Measurements from ENCODE around the gene P3R3URF. TPM values are rescaled to one million over a fixed set of nuclear protein-coding genes. Genes with fewer than 3 reads are reported as not detected.
"Not testable (repeated sequence)": the region's sequence is repeated elsewhere in the genome, so short reads cannot be mapped to it uniquely, and the experiment has no call there.

Gene P3R3URF
- not detected for total RNA-seq

DNA sequence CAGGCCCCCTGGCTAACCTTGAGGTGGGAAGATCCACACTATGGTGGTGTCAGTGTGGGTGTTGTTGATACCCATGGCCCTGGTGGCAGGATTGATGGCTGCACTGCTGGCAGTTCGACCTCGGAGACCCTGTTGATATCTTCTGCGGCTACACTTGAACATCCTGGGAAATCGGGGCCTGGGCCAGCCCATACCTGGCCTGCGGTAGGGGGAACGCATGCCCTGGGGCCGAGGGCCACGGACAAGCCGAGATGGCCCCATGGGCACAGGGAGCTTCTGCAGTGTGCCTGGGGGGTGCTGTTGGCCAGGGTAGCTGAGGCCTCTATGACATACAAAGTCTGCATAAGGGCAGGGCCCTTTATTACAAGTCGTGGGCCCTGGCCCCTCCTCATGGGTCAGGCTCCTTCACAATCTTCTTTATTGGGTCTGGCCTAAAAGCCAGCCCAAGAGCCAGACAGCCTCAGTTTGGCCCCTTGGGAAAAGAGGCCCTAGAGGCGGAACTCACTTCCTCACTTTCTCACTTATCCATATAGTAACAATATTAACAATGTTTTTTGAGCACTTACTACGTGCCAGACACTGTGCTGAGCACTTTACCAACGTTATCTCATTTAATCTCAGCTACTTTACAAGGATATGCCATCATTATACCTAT, at the start of gene P3R3URF:
Gene P3R3URF, minus strand, starts transcription at position 278 of the 655 bp plus-strand sequence. Its CDS starts 17 bp downstream, at position 261.
- TF ChIP-seq CTCF (IDR thresholded peaks at IDR 0.05) = no peak
- no peak for TF ChIP-seq POLR2AphosphoS5 (IDR thresholded peaks at IDR 0.05)
- TF ChIP-seq POLR2A (IDR thresholded peaks at IDR 0.05; ENCODE audit: low read depth) = no peak
- no peak for TF ChIP-seq EP300 (IDR thresholded peaks at IDR 0.05)
- WGBS = 89% methylated on average over 10 of the region's 13 CpGs
- H3K27ac ChIP-seq (replicated peaks in 1 of 4) = peak within 1 kb of the TSS; percentile 73 to 76 (median 75)
- H3K4me3 ChIP-seq = no peak within 1 kb of the TSS
- H3K4me1 ChIP-seq = peaks cover 43 to 53% (median 52%) of the 10 kb centered on the region in 4 donors
- H3K27me3 ChIP-seq = no peaks in the 10 kb centered on the region
- no peak for DNase-seq (ENCODE audit: extremely low spot score)
- H3K36me3 ChIP-seq = no peaks in the 10 kb centered on the region
- H3K9me3 ChIP-seq = no peaks in the 10 kb centered on the region
- intact Hi-C loops (cut with DNase I) = loop anchor here (5.0 kb wide), 1 partner anchor 44 kb away; the partner anchor contains the start of gene PIK3R3

DNA sequence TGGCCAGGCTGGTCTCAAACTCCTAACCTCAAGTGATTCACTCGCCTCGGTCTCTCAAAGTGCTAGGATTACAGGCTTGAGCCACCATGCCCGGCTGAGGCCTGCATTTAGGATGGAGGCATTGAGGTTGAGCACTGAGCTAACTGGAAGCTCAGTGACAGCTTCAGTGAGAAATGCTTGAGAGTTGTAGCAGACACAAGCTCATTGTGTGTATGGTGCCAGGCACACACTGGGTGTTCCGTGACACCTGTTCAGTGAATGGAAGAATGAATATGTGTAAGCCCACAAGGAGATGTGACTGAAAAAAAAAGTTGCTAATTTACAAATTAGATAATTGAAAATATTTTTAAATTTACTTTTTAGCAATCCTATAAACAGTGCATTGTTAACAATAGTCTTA, 48.7 kb upstream of the P3R3URF start:
- no peak for DNase-seq (ENCODE audit: extremely low spot score)
- Histone ChIP-seq H3K27me3 (no peaks in the 10 kb centered on the region), H3K36me3 (peaks cover 0 to 10% (median 5%) of the 10 kb centered on the region in 4 donors), H3K9me3 (no peaks in the 10 kb centered on the region), H3K4me1 (peaks cover 8 to 11% (median 10%) of the 10 kb centered on the region in 4 donors), H3K4me3 (no peak overlapping the region), H3K27ac (replicated peaks in 1 of 4) (no peak overlapping the region)
- intact Hi-C loops (cut with DNase I) = loop anchor here (5.0 kb wide), 2 partner anchors 43 to 188 kb away; no protein-coding TSS in a partner anchor
- 90% methylated on average over 4 of the region's 4 CpGs for WGBS
- TF ChIP-seq EP300 (IDR thresholded peaks at IDR 0.05) (no peak), CTCF (IDR thresholded peaks at IDR 0.05) (no peak)

- peaks cover 0 to 16% (median 7%) of the 10 kb centered on the region in 4 donors for H3K36me3 ChIP-seq
- intact Hi-C loops (cut with DNase I) = loop anchor here (5.0 kb wide), 2 partner anchors 41 to 186 kb away; no protein-coding TSS in a partner anchor
- H3K27ac ChIP-seq (replicated peaks in 1 of 4) = no peak overlapping the region
- H3K4me1 ChIP-seq = peaks cover 8 to 11% (median 10%) of the 10 kb centered on the region in 4 donors
- no peak for DNase-seq (ENCODE audit: extremely low spot score)
- no peaks in the 10 kb centered on the region for H3K27me3 ChIP-seq
- TF ChIP-seq CTCF (IDR thresholded peaks at IDR 0.05) (peak; percentile 86 to 92 (median 86)), EP300 (IDR thresholded peaks at IDR 0.05) (no peak), POLR2AphosphoS5 (IDR thresholded peaks at IDR 0.05) (peak in 1 of 2 donors; percentile 25)
- no peak overlapping the region for H3K4me3 ChIP-seq
- WGBS = 10% methylated on average over 5 of the region's 6 CpGs
- H3K9me3 ChIP-seq = no peaks in the 10 kb centered on the region
Measured at GRCh38 chr1:46223472-46223943, 47.2 kb upstream of the P3R3URF start.

DNA sequence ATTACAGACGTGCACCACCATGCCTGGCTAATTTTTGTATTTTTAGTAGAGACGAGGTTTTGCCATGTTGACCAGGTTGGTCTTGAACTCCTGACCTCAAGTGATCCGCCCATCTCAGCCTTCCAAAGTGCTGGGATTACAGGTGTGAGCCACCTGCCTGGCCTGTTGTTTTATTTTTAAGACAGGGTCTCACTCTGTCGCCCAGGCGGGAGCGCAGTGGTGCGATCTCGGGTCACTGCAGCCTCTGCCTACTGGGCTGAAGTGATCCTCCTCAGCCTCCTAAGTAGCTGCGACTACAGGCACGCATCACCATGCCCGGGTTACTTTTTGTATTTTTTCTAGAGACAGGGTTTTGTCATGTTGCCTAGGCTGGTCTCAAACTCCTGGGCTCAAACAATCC, 46.8 kb upstream of the P3R3URF start:
- intact Hi-C loops (cut with DNase I) = loop anchor here (5.0 kb wide), 2 partner anchors 41 to 186 kb away; no protein-coding TSS in a partner anchor
- peak overlapping the region in 1 of 4 donors; percentile 4 for H3K27ac ChIP-seq (replicated peaks in 1 of 4)
- peaks cover 8 to 11% (median 10%) of the 10 kb centered on the region in 4 donors for H3K4me1 ChIP-seq
- H3K4me3 ChIP-seq; H3K9me3 ChIP-seq; H3K27me3 ChIP-seq; DNase-seq (ENCODE audit: extremely low spot score): not testable (repeated sequence)
- 86% methylated on average over 11 of the region's 11 CpGs for WGBS
- peaks cover 0 to 16% (median 7%) of the 10 kb centered on the region in 4 donors for H3K36me3 ChIP-seq

- intact Hi-C loops (cut with DNase I) = loop anchor here (5.0 kb wide), 2 partner anchors 39 to 184 kb away; no protein-coding TSS in a partner anchor
- DNase-seq (ENCODE audit: extremely low spot score) = no peak
- WGBS = 57% methylated on average over 4 of the region's 4 CpGs
Measured at GRCh38 chr1:46221749-46222148, 45.5 kb upstream of the P3R3URF start.

More at GRCh38 chr1:46221749-46222148, 45.5 kb upstream of the P3R3URF start:
- Histone ChIP-seq H3K9me3 (no peaks in the 10 kb centered on the region), H3K4me3 (no peak overlapping the region), H3K4me1 (peaks cover 8 to 11% (median 10%) of the 10 kb centered on the region in 4 donors), H3K27me3 (no peaks in the 10 kb centered on the region), H3K36me3 (peaks cover 0 to 16% (median 7%) of the 10 kb centered on the region in 4 donors), H3K27ac (replicated peaks in 1 of 4) (peak overlapping the region in 3 of 4 donors; percentile 8 to 36 (median 9))
- TF ChIP-seq POLR2A (IDR thresholded peaks at IDR 0.05; ENCODE audit: low read depth) (no peak), CTCF (IDR thresholded peaks at IDR 0.05) (no peak), POLR2AphosphoS5 (IDR thresholded peaks at IDR 0.05) (no peak), EP300 (IDR thresholded peaks at IDR 0.05) (no peak)

All from esophagus muscularis mucosa (tissue), 4 donors.